Measurements from ENCODE around the gene SORCS1. TPM values are rescaled to one million over a fixed set of nuclear protein-coding genes. Genes with fewer than 3 reads are reported as not detected.
A peak's percentile ranks its signal among the peaks of the same experiment; 100 is the strongest.

Gene SORCS1
- total RNA-seq, 1 donor from 2014 or later = 0.23 TPM

GRCh38 chr10:106877574-106877973 is 286.9 kb downstream of the SORCS1 start:
- intact Hi-C loops (cut with DNase I) = no loop called here
- no peak overlapping the region for H3K27ac ChIP-seq
- TF ChIP-seq CTCF (IDR thresholded peaks at IDR 0.05) = no peak
- no peak overlapping the region for H3K4me3 ChIP-seq
- H3K27me3 ChIP-seq = no peaks in the 10 kb centered on the region
- ATAC-seq (no peak), DNase-seq (no peak)
- no peaks in the 10 kb centered on the region for H3K9me3 ChIP-seq
- no peaks in the 10 kb centered on the region for H3K36me3 ChIP-seq
- H3K4me1 ChIP-seq = no peaks in the 10 kb centered on the region

GRCh38 chr10:106874604-106874889 is 290.0 kb downstream of the SORCS1 start:
- no peaks in the 10 kb centered on the region for H3K36me3 ChIP-seq
- no peaks in the 10 kb centered on the region for H3K4me1 ChIP-seq
- no peak overlapping the region for H3K27ac ChIP-seq
- no peaks in the 10 kb centered on the region for H3K27me3 ChIP-seq
- DNase-seq (no peak), ATAC-seq (peak; percentile 32)
- intact Hi-C loops (cut with DNase I) = no loop called here
- TF ChIP-seq CTCF (IDR thresholded peaks at IDR 0.05) = no peak
- no peak overlapping the region for H3K4me3 ChIP-seq
- H3K9me3 ChIP-seq = no peaks in the 10 kb centered on the region

- Histone ChIP-seq H3K27me3 (no peaks in the 10 kb centered on the region), H3K36me3 (no peaks in the 10 kb centered on the region), H3K27ac (no peak overlapping the region), H3K4me3 (no peak overlapping the region), H3K4me1 (no peaks in the 10 kb centered on the region), H3K9me3 (no peaks in the 10 kb centered on the region)
- ATAC-seq (no peak), DNase-seq (no peak)
- TF ChIP-seq CTCF (IDR thresholded peaks at IDR 0.05) = no peak
- intact Hi-C loops (cut with DNase I) = no loop called here
These were observed 290.5 kb downstream of the SORCS1 start for GRCh38 chr10:106873770-106874603.

GRCh38 chr10:106872176-106872575 is 292.3 kb downstream of the SORCS1 start:
- no peaks in the 10 kb centered on the region for H3K4me1 ChIP-seq
- intact Hi-C loops (cut with DNase I) = no loop called here
- no peak for TF ChIP-seq CTCF (IDR thresholded peaks at IDR 0.05)

GRCh38 chr10:106866244-106866845 is 298.2 kb downstream of the SORCS1 start:
- Histone ChIP-seq H3K4me1 (no peaks in the 10 kb centered on the region), H3K27ac (no peak overlapping the region), H3K36me3 (no peaks in the 10 kb centered on the region), H3K27me3 (no peaks in the 10 kb centered on the region), H3K9me3 (no peaks in the 10 kb centered on the region), H3K4me3 (no peak overlapping the region)
- no peak for TF ChIP-seq CTCF (IDR thresholded peaks at IDR 0.05)
- ATAC-seq (peak; percentile 13), DNase-seq (no peak)
- intact Hi-C loops (cut with DNase I) = no loop called here

More at GRCh38 chr10:106872176-106872575, 292.3 kb downstream of the SORCS1 start:
- Histone ChIP-seq H3K27me3 (no peaks in the 10 kb centered on the region), H3K4me3 (no peak overlapping the region), H3K9me3 (no peaks in the 10 kb centered on the region), H3K36me3 (no peaks in the 10 kb centered on the region), H3K27ac (no peak overlapping the region)
- DNase-seq = no peak
- ATAC-seq = no peak
